HL-60/S4 treated with retinoic acid at 250 ng/mL for 4 days and 3 days (cell line): ENCODE measurements around the gene MYCBPAP.

Source experiments
- in situ Hi-C: fragments of 300-500 bp; cut with MboI; formaldehyde crosslinking; loops from 2 replicates; pipeline ENCODE4 v1.7.0; 2022; ENCODE audit warnings: low sequenced_read_pairs

Gene MYCBPAP

GRCh38 chr17:50549256-50549941 is 41.2 kb downstream of the MYCBPAP start:
- in situ Hi-C loops = loop anchor here (25.0 kb wide), 1 partner anchor 413 kb away; no protein-coding TSS in a partner anchor

DNA sequence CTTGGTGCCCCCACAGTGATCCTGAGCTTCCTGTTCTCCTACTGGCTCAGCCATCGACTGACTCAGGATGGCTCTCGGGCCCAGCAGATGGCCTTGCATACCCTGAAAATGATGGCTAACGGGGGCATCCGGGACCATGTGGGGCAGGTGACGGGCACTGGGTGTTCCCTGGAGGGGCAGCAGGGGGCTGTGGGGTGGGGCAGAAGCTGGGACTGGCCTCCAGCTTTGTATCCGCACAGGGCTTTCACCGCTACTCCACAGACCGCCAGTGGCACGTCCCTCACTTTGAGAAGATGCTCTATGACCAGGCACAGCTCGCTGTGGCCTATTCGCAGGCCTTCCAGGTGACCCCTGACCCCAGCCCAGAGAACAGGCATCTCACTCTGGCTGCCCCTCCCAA is 41.7 kb downstream of the MYCBPAP start:
- in situ Hi-C loops = loop anchor here (25.0 kb wide), 1 partner anchor 412 kb away; no protein-coding TSS in a partner anchor

DNA sequence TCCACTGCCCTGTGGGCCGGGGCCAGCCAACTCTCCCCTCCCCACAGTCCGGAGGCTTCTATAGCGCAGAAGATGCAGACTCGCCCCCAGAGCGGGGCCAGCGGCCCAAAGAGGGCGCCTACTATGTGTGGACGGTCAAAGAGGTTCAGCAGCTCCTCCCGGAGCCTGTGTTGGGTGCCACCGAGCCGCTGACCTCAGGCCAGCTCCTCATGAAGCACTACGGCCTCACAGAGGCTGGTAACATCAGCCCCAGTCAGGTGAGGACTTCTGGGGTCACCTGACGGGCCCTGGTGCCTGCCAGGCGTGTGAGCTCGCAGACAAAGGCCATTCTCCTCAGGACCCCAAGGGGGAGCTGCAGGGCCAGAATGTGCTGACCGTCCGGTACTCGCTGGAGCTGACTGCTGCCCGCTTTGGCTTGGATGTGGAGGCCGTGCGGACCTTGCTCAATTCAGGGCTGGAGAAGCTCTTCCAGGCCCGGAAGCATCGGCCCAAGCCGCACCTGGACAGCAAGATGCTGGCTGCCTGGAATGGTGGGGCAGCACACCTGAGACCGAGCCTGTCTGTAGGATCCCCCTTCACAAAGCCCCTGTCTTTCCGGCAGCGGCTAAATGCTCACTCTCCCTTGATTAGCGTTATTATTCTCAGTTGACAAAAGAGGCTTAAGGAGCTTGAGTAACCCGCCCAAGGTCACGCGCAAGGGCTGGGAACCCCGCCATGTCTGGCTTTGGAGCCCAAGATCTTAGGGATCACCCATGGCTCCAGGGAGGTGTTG is 42.6 kb downstream of the MYCBPAP start:
- in situ Hi-C loops = no loop called here

DNA sequence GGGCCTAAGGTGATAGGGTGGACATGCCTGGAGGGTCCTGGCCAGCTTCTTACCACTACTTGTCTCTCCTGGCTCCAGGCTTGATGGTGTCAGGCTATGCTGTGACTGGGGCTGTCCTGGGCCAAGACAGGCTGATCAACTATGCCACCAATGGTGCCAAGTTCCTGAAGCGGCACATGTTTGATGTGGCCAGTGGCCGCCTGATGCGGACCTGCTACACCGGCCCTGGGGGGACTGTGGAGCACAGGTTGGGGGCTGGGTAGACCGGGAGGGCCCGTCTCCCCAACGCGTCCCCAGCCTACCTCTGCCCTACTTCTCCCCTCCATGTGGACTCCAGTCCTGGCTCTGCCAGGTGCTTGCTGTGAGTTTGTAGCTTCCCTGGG is 43.2 kb downstream of the MYCBPAP start:
- in situ Hi-C loops = no loop called here

DNA sequence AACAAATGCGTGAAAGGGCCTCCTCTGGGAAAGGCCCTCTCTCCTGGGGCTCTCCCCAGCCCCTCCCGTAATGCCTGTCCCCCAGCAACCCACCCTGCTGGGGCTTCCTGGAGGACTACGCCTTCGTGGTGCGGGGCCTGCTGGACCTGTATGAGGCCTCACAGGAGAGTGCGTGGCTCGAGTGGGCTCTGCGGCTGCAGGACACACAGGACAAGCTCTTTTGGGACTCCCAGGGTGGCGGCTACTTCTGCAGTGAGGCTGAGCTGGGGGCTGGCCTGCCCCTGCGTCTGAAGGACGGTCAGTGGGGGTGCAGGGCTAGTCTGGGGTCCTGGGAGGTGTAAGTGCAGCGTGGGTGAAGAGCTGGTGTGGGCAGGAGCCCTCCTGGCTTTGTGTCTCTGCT is 43.6 kb downstream of the MYCBPAP start:
- in situ Hi-C loops = no loop called here

DNA sequence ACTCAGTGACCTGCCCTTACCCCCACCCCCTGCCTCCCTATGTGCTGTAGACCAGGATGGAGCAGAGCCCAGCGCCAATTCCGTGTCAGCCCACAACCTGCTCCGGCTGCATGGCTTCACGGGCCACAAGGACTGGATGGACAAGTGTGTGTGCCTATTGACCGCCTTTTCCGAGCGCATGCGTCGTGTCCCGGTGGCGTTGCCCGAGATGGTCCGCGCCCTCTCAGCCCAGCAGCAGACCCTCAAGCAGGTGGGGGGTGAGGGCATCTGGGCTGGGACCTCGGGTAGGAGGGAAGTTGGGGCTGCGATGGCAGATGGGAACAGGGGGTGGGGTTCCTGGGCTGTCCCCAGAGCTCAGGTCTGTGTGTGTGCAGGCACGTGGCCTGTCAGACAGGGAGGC is 46.0 kb downstream of the MYCBPAP start:
- in situ Hi-C loops = no loop called here

GRCh38 chr17:50556803-50557202 is 48.6 kb downstream of the MYCBPAP start:
- in situ Hi-C loops = no loop called here

DNA sequence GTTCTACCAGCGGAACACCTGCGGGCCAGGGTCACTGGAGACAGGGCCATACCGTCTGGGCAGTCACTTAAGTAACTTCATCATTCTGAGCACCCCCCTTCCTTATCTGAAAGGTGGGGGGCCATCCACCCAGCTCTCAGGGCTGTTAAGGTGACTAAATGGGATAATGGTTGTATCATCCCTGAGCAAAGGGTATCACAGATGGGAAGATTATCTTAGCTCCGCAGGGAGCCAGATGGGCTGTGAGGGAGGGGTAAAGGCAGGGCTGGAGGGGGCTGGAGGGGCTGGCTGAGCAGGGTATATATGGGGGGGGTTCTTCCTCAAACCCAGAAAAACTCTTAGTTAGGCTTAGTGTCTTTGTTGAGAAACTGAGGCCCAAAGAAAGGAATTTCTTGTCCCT is 49.4 kb downstream of the MYCBPAP start:
- in situ Hi-C loops = no loop called here

GRCh38 chr17:50558091-50558490 is 49.9 kb downstream of the MYCBPAP start:
- in situ Hi-C loops = no loop called here

DNA sequence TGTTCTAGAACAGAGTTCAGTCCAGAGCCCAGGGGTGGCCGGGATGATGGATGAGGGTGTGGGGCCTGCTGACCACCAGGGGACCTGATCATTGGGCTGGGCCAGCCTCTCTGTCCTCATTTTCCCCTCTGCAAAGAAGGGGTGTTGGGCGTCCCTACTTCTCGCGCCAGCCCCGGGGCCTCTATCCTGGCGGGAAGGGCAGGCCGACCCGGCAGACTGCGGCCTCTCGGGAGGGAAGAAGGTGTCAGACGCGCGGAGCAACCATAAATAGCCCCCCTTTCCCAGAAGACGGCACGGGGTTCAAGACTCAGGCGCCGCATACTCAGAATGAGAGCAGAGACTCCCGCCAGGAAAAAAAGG is 50.3 kb downstream of the MYCBPAP start:
- in situ Hi-C loops = no loop called here

GRCh38 chr17:50558941-50559614 is 50.8 kb downstream of the MYCBPAP start:
- in situ Hi-C loops = no loop called here

GRCh38 chr17:50559674-50560184 is 51.5 kb downstream of the MYCBPAP start:
- in situ Hi-C loops = no loop called here

GRCh38 chr17:50560185-50560824 is 52.1 kb downstream of the MYCBPAP start, which contains the start of gene CACNA1G:
CACNA1G (plus strand) TSS chr17:50560715; CDS start chr17:50561460, 745 bp downstream.
- in situ Hi-C loops = no loop called here

GRCh38 chr17:50560931-50561745 is 52.9 kb downstream of the MYCBPAP start:
- in situ Hi-C loops = no loop called here

DNA sequence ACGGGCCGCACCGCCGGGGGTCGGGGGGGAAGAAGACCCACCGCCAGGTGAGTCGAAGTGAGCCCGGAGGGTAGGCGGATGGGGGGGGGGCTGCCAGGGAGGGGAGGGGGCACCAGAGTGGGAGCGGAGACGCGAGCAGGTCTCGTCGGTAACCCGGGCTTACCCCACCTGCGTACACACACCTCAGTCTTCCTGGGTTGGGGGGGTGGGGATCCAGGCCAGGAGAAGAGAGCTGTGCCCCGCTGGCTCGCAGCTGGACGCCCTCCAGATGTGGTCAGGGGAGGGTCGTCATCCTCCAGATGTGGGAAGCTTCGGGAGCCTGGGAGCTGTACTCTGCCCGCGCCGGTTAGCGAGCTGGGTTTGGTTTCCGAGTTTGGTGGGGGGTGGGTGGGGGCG is 53.5 kb downstream of the MYCBPAP start:
- in situ Hi-C loops = no loop called here

GRCh38 chr17:50562242-50563091 is 54.2 kb downstream of the MYCBPAP start:
- in situ Hi-C loops = no loop called here

DNA sequence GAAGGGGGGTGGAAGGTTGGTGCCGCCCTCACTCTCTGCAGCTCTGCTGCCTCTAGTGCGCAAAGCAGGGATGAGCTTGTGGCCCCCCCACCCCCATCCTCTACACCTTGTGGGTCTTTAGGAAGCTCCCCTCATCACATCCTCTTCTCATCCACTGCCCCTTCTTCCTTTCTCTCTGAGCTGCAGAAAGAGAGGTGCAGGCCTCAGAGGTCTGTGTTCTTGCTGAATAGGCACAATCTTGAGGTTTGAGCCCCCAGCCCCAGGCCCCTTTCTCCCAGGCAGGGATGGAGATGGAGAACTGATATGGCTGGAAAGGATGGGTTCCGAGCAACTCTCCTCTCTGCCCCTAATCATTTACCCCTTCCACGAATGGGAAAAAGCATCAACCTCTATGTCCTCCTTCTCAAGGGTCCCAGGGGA is 54.9 kb downstream of the MYCBPAP start:
- in situ Hi-C loops = no loop called here

DNA sequence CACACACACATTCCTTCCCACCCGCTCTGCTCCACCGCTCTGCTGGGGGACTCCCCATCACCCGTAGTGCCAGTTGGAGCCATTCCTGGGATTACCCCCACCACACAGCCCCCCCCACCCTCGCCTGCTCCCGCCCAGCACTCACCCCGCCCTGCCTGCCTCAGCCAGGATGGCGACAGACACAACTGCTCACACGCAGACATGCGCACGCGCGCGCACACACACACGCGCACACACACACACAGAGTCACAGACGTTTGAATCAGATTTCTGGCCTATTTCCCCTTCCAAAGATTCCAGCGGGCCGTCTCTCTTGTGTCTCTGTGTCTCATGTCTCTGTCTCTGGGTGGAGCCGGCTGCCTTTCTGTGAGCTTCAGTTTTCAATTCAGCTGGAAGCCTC is 56.7 kb downstream of the MYCBPAP start:
- in situ Hi-C loops = no loop called here
